HEK293 (cell line): ENCODE data around the gene MCM5.

ENCODE experiments used
- KLF8 ChIP-seq: fragments of 450-650 bp; formaldehyde crosslinking; IDR thresholded peaks from 2 replicates; pipeline ENCODE4 v1.5.1; 2016; ENCODE audit warnings: missing biosample characterization, missing genetic modification characterization
- SALL2 ChIP-seq: fragments of 450-650 bp; formaldehyde crosslinking; IDR thresholded peaks from 2 replicates; pipeline ENCODE4 v1.5.0; 2017; ENCODE audit warnings: missing biosample characterization, mild to moderate bottlenecking, missing genetic modification characterization, borderline replicate concordance
- ZNF112 ChIP-seq: fragments of 450-650 bp; formaldehyde crosslinking; IDR thresholded peaks from 2 replicates; pipeline ENCODE4 v1.5.0; 2017; ENCODE audit warnings: missing biosample characterization, missing genetic modification characterization
- ZNF114 ChIP-seq: fragments of 450-650 bp; formaldehyde crosslinking; IDR thresholded peaks from 2 replicates; pipeline ENCODE4 v1.5.0; 2017; ENCODE audit warnings: missing biosample characterization, missing genetic modification characterization
- ZNF416 ChIP-seq: fragments of 450-650 bp; formaldehyde crosslinking; IDR thresholded peaks from 2 replicates; pipeline ENCODE4 v1.5.1; 2016; ENCODE audit warnings: missing biosample characterization, missing genetic modification characterization
- TF ChIP-seq, protein P1 (sequence below): fragments of 450-650 bp; formaldehyde crosslinking; IDR thresholded peaks from 2 replicates; pipeline ENCODE4 v1.5.1; 2016; ENCODE audit warnings: missing biosample characterization, missing genetic modification characterization
- TF ChIP-seq, protein P2 (sequence below): fragments of 450-650 bp; formaldehyde crosslinking; IDR thresholded peaks from 2 replicates; pipeline ENCODE4 v1.5.1; 2016; ENCODE audit warnings: missing biosample characterization, missing genetic modification characterization
- TF ChIP-seq, protein P3 (sequence below): fragments of 450-650 bp; formaldehyde crosslinking; IDR thresholded peaks from 2 replicates; pipeline ENCODE4; 2016; ENCODE audit warnings: missing biosample characterization, missing genetic modification characterization
- TF ChIP-seq, protein P4 (sequence below): fragments of 450-650 bp; formaldehyde crosslinking; IDR thresholded peaks from 2 replicates; pipeline ENCODE4 v1.5.1; 2017; ENCODE audit warnings: missing biosample characterization, missing genetic modification characterization

DNA sequence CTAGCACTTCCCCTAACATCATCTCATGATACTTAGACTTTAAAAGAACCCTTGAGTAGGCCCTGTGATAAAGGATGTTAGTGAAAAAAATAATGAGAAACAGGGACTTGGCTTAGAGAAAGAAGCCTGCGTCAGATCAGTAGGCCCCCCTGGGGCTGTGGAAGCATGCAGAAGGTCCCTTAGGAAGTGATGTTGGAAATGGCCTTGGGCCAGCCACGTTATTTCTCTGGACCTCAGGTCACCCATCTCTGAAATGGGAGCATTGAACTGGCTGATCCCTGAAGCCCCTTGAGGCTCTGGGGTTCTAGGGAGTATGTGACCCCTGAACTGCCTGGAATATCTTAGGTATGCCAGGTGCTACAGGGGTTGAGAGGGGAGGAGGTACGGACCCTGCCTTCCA lies 40.2 kb downstream of the MCM5 start:
- no peak for TF ChIP-seq ZNF112 (tag by site-specific recombination)
- TF ChIP-seq, protein P1, sequence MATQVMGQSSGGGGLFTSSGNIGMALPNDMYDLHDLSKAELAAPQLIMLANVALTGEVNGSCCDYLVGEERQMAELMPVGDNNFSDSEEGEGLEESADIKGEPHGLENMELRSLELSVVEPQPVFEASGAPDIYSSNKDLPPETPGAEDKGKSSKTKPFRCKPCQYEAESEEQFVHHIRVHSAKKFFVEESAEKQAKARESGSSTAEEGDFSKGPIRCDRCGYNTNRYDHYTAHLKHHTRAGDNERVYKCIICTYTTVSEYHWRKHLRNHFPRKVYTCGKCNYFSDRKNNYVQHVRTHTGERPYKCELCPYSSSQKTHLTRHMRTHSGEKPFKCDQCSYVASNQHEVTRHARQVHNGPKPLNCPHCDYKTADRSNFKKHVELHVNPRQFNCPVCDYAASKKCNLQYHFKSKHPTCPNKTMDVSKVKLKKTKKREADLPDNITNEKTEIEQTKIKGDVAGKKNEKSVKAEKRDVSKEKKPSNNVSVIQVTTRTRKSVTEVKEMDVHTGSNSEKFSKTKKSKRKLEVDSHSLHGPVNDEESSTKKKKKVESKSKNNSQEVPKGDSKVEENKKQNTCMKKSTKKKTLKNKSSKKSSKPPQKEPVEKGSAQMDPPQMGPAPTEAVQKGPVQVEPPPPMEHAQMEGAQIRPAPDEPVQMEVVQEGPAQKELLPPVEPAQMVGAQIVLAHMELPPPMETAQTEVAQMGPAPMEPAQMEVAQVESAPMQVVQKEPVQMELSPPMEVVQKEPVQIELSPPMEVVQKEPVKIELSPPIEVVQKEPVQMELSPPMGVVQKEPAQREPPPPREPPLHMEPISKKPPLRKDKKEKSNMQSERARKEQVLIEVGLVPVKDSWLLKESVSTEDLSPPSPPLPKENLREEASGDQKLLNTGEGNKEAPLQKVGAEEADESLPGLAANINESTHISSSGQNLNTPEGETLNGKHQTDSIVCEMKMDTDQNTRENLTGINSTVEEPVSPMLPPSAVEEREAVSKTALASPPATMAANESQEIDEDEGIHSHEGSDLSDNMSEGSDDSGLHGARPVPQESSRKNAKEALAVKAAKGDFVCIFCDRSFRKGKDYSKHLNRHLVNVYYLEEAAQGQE: no peak
- TF ChIP-seq, protein P2, sequence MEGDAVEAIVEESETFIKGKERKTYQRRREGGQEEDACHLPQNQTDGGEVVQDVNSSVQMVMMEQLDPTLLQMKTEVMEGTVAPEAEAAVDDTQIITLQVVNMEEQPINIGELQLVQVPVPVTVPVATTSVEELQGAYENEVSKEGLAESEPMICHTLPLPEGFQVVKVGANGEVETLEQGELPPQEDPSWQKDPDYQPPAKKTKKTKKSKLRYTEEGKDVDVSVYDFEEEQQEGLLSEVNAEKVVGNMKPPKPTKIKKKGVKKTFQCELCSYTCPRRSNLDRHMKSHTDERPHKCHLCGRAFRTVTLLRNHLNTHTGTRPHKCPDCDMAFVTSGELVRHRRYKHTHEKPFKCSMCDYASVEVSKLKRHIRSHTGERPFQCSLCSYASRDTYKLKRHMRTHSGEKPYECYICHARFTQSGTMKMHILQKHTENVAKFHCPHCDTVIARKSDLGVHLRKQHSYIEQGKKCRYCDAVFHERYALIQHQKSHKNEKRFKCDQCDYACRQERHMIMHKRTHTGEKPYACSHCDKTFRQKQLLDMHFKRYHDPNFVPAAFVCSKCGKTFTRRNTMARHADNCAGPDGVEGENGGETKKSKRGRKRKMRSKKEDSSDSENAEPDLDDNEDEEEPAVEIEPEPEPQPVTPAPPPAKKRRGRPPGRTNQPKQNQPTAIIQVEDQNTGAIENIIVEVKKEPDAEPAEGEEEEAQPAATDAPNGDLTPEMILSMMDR (tag by site-specific recombination): no peak
- TF ChIP-seq ZNF114 (tag by site-specific recombination): no peak
- no peak for TF ChIP-seq KLF8
- TF ChIP-seq ZNF416 (tag by site-specific recombination): no peak
- TF ChIP-seq, protein P3, sequence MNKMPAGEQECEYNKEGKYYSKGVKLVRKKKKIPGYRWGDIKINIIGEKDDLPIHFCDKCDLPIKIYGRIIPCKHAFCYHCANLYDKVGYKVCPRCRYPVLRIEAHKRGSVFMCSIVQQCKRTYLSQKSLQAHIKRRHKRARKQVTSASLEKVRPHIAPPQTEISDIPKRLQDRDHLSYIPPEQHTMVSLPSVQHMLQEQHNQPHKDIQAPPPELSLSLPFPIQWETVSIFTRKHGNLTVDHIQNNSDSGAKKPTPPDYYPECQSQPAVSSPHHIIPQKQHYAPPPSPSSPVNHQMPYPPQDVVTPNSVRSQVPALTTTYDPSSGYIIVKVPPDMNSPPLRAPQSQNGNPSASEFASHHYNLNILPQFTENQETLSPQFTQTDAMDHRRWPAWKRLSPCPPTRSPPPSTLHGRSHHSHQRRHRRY (tag by site-specific recombination): no peak
- no peak for TF ChIP-seq SALL2
- TF ChIP-seq, protein P4, sequence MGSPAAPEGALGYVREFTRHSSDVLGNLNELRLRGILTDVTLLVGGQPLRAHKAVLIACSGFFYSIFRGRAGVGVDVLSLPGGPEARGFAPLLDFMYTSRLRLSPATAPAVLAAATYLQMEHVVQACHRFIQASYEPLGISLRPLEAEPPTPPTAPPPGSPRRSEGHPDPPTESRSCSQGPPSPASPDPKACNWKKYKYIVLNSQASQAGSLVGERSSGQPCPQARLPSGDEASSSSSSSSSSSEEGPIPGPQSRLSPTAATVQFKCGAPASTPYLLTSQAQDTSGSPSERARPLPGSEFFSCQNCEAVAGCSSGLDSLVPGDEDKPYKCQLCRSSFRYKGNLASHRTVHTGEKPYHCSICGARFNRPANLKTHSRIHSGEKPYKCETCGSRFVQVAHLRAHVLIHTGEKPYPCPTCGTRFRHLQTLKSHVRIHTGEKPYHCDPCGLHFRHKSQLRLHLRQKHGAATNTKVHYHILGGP (tag by site-specific recombination): no peak
